HEK293 (cell line): ENCODE results near the gene DOK7.

Experiments used
- CTCF ChIA-PET: fragments of 350-600 bp; formaldehyde crosslinking; extraction: SDS; loops from one replicate; lab custom pipeline; 2021; ENCODE audit warnings: antibody characterized with exemption; lab: Yijun Ruan, JAX
- POLR2A ChIA-PET: fragments of 300-600 bp; formaldehyde crosslinking; extraction: SDS; loops from one replicate; lab custom pipeline; 2020; ENCODE audit warnings: antibody characterized with exemption, inconsistent platforms; lab: Yijun Ruan, JAX
- H3K27ac ChIP-seq: fragments of 200-500 bp; sonication (Bioruptor generic); 2 replicates; pipeline ENCODE4 v1.5.1; 2014; ENCODE audit warnings: low read depth, low read length, control low read depth, inconsistent platforms; ENCODE audit errors: extremely low read depth
- H3K36me3 ChIP-seq, 2 experiments: fragments of 200-500 bp in 1 of 2; sonication (Bioruptor generic) in 1 of 2; 1 replicate in 1 of 2; 2 replicates in 1 of 2; pipeline ENCODE4 v1.5.1; 2014 to 2017; ENCODE audit warnings: inconsistent platforms in 2 of 2, low read length in 2 of 2; ENCODE audit not compliant: control insufficient read depth in 2 of 2, insufficient read depth in 1 of 2
- H3K4me1 ChIP-seq: fragments of 200-500 bp; sonication (Bioruptor generic); 2 replicates; pipeline ENCODE4 v1.5.1; 2014; ENCODE audit warnings: mild to moderate bottlenecking, low read length, inconsistent platforms; ENCODE audit not compliant: control insufficient read depth, insufficient read depth
- H3K4me3 ChIP-seq: 2 replicates; pipeline ENCODE4 v1.5.1; 2011; ENCODE audit warnings: low read depth, mild to moderate bottlenecking, control low read depth, low read length, moderate library complexity
- H3K9me3 ChIP-seq: fragments of 200-500 bp; sonication (Bioruptor generic); 2 replicates; pipeline ENCODE4 v1.5.1; 2014; ENCODE audit warnings: low read depth, low read length, inconsistent platforms; ENCODE audit not compliant: control insufficient read depth, insufficient read depth
- AEBP2 ChIP-seq: fragments of 450-650 bp; formaldehyde crosslinking; IDR thresholded peaks from 2 replicates; pipeline ENCODE4 v1.5.1; 2016; ENCODE audit warnings: missing biosample characterization, missing genetic modification characterization, borderline replicate concordance
- KLF10 ChIP-seq: fragments of 450-650 bp; IDR thresholded peaks from 2 replicates; pipeline ENCODE4 v1.5.1; 2018; ENCODE audit warnings: missing biosample characterization, mild to moderate bottlenecking, missing genetic modification characterization
- SALL2 ChIP-seq: fragments of 450-650 bp; formaldehyde crosslinking; IDR thresholded peaks from 2 replicates; pipeline ENCODE4 v1.5.0; 2017; ENCODE audit warnings: missing biosample characterization, mild to moderate bottlenecking, missing genetic modification characterization, borderline replicate concordance
- SCRT2 ChIP-seq: fragments of 450-650 bp; formaldehyde crosslinking; IDR thresholded peaks from 2 replicates; pipeline ENCODE4 v1.5.1; 2016; ENCODE audit warnings: missing biosample characterization, missing genetic modification characterization
- YY1 ChIP-seq: fragments of 450-650 bp; formaldehyde crosslinking; IDR thresholded peaks from 2 replicates; pipeline ENCODE4 v1.5.1; 2018; ENCODE audit warnings: missing biosample characterization, missing genetic modification characterization
- ZBTB1 ChIP-seq: fragments of 450-650 bp; formaldehyde crosslinking; IDR thresholded peaks from 2 replicates; pipeline ENCODE4 v1.5.1; 2016; ENCODE audit warnings: missing biosample characterization, missing genetic modification characterization
- ZBTB49 ChIP-seq: fragments of 450-650 bp; formaldehyde crosslinking; IDR thresholded peaks from 2 replicates; pipeline ENCODE4 v1.5.1; 2016; ENCODE audit warnings: missing biosample characterization, missing genetic modification characterization, low read depth
- ZEB2 ChIP-seq: fragments of 450-650 bp; formaldehyde crosslinking; IDR thresholded peaks from 2 replicates; pipeline ENCODE4 v1.5.1; 2016; ENCODE audit warnings: missing biosample characterization, missing genetic modification characterization
- ZFP41 ChIP-seq: fragments of 450-650 bp; formaldehyde crosslinking; IDR thresholded peaks from 2 replicates; pipeline ENCODE4 v1.5.1; 2016; ENCODE audit warnings: missing biosample characterization, missing genetic modification characterization, borderline replicate concordance
- ZNF114 ChIP-seq: fragments of 450-650 bp; formaldehyde crosslinking; IDR thresholded peaks from 2 replicates; pipeline ENCODE4 v1.5.0; 2017; ENCODE audit warnings: missing biosample characterization, missing genetic modification characterization
- ZNF121 ChIP-seq: fragments of 450-650 bp; formaldehyde crosslinking; IDR thresholded peaks from 2 replicates; pipeline ENCODE4 v1.5.1; 2016; ENCODE audit warnings: missing biosample characterization, missing genetic modification characterization
- ZNF146 ChIP-seq: fragments of 450-650 bp; formaldehyde crosslinking; IDR thresholded peaks from 2 replicates; pipeline ENCODE4 v1.5.1; 2016; ENCODE audit warnings: missing biosample characterization, missing genetic modification characterization
- ZNF148 ChIP-seq: fragments of 450-650 bp; formaldehyde crosslinking; IDR thresholded peaks from 2 replicates; pipeline ENCODE4 v1.5.0; 2017; ENCODE audit warnings: missing biosample characterization, missing genetic modification characterization, borderline replicate concordance
- ZNF214 ChIP-seq: fragments of 450-650 bp; formaldehyde crosslinking; IDR thresholded peaks from 2 replicates; pipeline ENCODE4 v1.5.1; 2017; ENCODE audit warnings: missing biosample characterization, mild to moderate bottlenecking, missing genetic modification characterization, borderline replicate concordance
- ZNF248 ChIP-seq: fragments of 450-650 bp; formaldehyde crosslinking; IDR thresholded peaks from 2 replicates; pipeline ENCODE4 v1.5.1; 2017; ENCODE audit warnings: missing biosample characterization, missing genetic modification characterization
- ZNF394 ChIP-seq: fragments of 450-650 bp; formaldehyde crosslinking; IDR thresholded peaks from 2 replicates; pipeline ENCODE4 v1.5.1; 2016; ENCODE audit warnings: missing biosample characterization, missing genetic modification characterization, mild to moderate bottlenecking, moderate library complexity, borderline replicate concordance
- ZNF449 ChIP-seq: fragments of 450-650 bp; formaldehyde crosslinking; IDR thresholded peaks from 2 replicates; pipeline ENCODE4 v1.5.1; 2017; ENCODE audit warnings: missing biosample characterization, mild to moderate bottlenecking, missing genetic modification characterization, moderate library complexity
- ZNF510 ChIP-seq: fragments of 450-650 bp; formaldehyde crosslinking; IDR thresholded peaks from 2 replicates; pipeline ENCODE4 v1.5.1; 2018; ENCODE audit warnings: mild to moderate bottlenecking, missing genetic modification characterization, missing biosample characterization; ENCODE audit not compliant: insufficient replicate concordance
- ZNF529 ChIP-seq: fragments of 450-650 bp; formaldehyde crosslinking; IDR thresholded peaks from 2 replicates; pipeline ENCODE4 v1.5.1; 2017; ENCODE audit warnings: missing genetic modification characterization, missing biosample characterization; ENCODE audit not compliant: insufficient replicate concordance
- ZNF621 ChIP-seq: fragments of 450-650 bp; formaldehyde crosslinking; IDR thresholded peaks from 2 replicates; pipeline ENCODE4 v1.5.1; 2017; ENCODE audit warnings: missing biosample characterization, missing genetic modification characterization
- ZNF623 ChIP-seq: fragments of 450-650 bp; formaldehyde crosslinking; IDR thresholded peaks from 2 replicates; pipeline ENCODE4 v1.5.1; 2016; ENCODE audit warnings: missing biosample characterization, missing genetic modification characterization
- ZNF645 ChIP-seq: fragments of 450-650 bp; formaldehyde crosslinking; IDR thresholded peaks from 2 replicates; pipeline ENCODE4; 2016; ENCODE audit warnings: missing biosample characterization, missing genetic modification characterization
- ZNF747 ChIP-seq: fragments of 450-650 bp; formaldehyde crosslinking; IDR thresholded peaks from 2 replicates; pipeline ENCODE4 v1.5.1; 2016; ENCODE audit warnings: missing biosample characterization, missing genetic modification characterization
- ZNF777 ChIP-seq: fragments of 450-650 bp; formaldehyde crosslinking; IDR thresholded peaks from 2 replicates; pipeline ENCODE4 v1.5.1; 2017; ENCODE audit warnings: missing biosample characterization, missing genetic modification characterization, borderline replicate concordance

Gene DOK7

GRCh38 chr4:3519468-3520264, 56.6 kb downstream of the DOK7 start:
- TF ChIP-seq SCRT2 (tag by site-specific recombination) (no peak), SALL2 (tag by site-specific recombination) (no peak), YY1 (tag by site-specific recombination) (no peak), ZNF449 (tag by site-specific recombination) (no peak), ZEB2 (no peak), ZNF645 (no peak), ZFP41 (tag by site-specific recombination) (no peak), ZNF121 (tag by site-specific recombination) (no peak), ZNF248 (tag by site-specific recombination) (no peak), ZNF214 (no peak), ZNF747 (tag by site-specific recombination) (no peak), ZBTB49 (tag by site-specific recombination) (no peak), ZNF114 (no peak)
- Histone ChIP-seq H3K4me3 (no peak overlapping the region), H3K27ac (no peak overlapping the region), H3K36me3 (peaks cover 0 to 95% of the 10 kb centered on the region in 2 experiments; a peak in 1 of 3 replicates), H3K9me3 (no peaks in the 10 kb centered on the region), H3K4me1 (no peaks in the 10 kb centered on the region)
- CTCF ChIA-PET: no interaction called here
- POLR2A ChIA-PET: no interaction called here

- H3K4me3 ChIP-seq: no peak overlapping the region
- H3K27ac ChIP-seq: no peak overlapping the region
- no peaks in the 10 kb centered on the region for H3K4me1 ChIP-seq
- H3K9me3 ChIP-seq: no peaks in the 10 kb centered on the region
- H3K36me3 ChIP-seq: peaks cover 0 to 95% of the 10 kb centered on the region in 2 experiments; a peak in 1 of 3 replicates
- CTCF ChIA-PET: no interaction called here
- POLR2A ChIA-PET: no interaction called here
- TF ChIP-seq ZBTB1 (tag by site-specific recombination): no peak
- TF ChIP-seq ZNF510 (tag by site-specific recombination): no peak
- TF ChIP-seq ZNF148: no peak
- TF ChIP-seq ZNF777 (tag by site-specific recombination): no peak
- no peak for TF ChIP-seq KLF10
- TF ChIP-seq AEBP2 (tag by site-specific recombination): no peak
- TF ChIP-seq ZNF621 (tag by site-specific recombination): no peak
- TF ChIP-seq ZNF623: no peak
- no peak for TF ChIP-seq ZNF394 (tag by site-specific recombination)
- TF ChIP-seq ZNF146 (tag by site-specific recombination): no peak
- no peak for TF ChIP-seq ZNF529
Measured at GRCh38 chr4:3520276-3520675, 57.2 kb downstream of the DOK7 start.
